ENCODE data around the gene CMTR1. TPM values are rescaled to one million over a fixed set of nuclear protein-coding genes. Genes with fewer than 3 reads are reported as not detected.

The CMTR1 gene
- polyA plus RNA-seq, 1 donor from 2014 or later: 64.1 TPM

DNA sequence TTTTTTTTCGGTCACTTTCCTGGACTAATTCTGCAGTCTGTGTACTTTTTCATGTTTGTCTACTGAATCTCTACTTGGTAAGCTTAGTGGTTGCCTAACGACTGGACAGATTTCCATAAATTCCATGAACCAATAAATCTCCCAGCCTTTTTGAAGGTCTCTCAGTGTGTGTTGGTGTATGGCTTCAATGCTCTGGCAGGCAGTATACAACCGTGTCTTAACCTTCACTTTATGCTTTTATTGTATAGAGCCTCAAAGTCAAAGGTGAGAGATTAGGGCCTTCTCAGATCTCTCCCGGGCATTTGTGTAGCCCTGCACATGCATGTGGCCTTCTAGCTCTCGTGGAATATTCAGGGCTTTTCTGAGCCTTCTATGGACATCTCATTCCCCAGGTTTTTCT is 14.3 kb upstream of the CMTR1 start:
- Histone ChIP-seq H3K36me3 (ENCODE audit: insufficient read depth, low read length) (no peaks in the 10 kb centered on the region), H3K4me2 (ENCODE audit: low read length) (no peak overlapping the region), H3K9me3 (ENCODE audit: low read length) (no peaks in the 10 kb centered on the region), H3F3A (ENCODE audit: insufficient read depth, low read length, poor library complexity, severe bottlenecking) (no peaks in the 10 kb centered on the region), H3K27me3 (ENCODE audit: insufficient read depth, low read depth, low read length) (no peaks in the 10 kb centered on the region), H4K20me1 (ENCODE audit: insufficient read depth) (no peaks in the 10 kb centered on the region), H3K27ac (ENCODE audit: low read length) (no peak overlapping the region), H3K4me3 (ENCODE audit: low read length) (no peak overlapping the region), H3K79me2 (replicated peaks; ENCODE audit: insufficient read depth, low read length) (no peaks in the 10 kb centered on the region), H3K9me2 (ENCODE audit: insufficient read depth, low read length) (no peaks in the 10 kb centered on the region), H2AFZ (ENCODE audit: low read depth, low read length) (no peak overlapping the region), H3K9ac (ENCODE audit: low read length) (no peak overlapping the region)
- TF ChIP-seq TAF1 (IDR thresholded peaks at IDR 0.05; ENCODE audit: low read depth): no peak
- no peak for TF ChIP-seq SMC3 (conservative IDR thresholded peaks at IDR 0.05; ENCODE audit: poor library complexity)
- TF ChIP-seq, protein P1, sequence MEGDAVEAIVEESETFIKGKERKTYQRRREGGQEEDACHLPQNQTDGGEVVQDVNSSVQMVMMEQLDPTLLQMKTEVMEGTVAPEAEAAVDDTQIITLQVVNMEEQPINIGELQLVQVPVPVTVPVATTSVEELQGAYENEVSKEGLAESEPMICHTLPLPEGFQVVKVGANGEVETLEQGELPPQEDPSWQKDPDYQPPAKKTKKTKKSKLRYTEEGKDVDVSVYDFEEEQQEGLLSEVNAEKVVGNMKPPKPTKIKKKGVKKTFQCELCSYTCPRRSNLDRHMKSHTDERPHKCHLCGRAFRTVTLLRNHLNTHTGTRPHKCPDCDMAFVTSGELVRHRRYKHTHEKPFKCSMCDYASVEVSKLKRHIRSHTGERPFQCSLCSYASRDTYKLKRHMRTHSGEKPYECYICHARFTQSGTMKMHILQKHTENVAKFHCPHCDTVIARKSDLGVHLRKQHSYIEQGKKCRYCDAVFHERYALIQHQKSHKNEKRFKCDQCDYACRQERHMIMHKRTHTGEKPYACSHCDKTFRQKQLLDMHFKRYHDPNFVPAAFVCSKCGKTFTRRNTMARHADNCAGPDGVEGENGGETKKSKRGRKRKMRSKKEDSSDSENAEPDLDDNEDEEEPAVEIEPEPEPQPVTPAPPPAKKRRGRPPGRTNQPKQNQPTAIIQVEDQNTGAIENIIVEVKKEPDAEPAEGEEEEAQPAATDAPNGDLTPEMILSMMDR (IDR thresholded peaks at IDR 0.05; ENCODE audit: poor library complexity, severe bottlenecking): no peak
- no peak for TF ChIP-seq RAD21 (conservative IDR thresholded peaks at IDR 0.05)
- TF ChIP-seq, protein P2, sequence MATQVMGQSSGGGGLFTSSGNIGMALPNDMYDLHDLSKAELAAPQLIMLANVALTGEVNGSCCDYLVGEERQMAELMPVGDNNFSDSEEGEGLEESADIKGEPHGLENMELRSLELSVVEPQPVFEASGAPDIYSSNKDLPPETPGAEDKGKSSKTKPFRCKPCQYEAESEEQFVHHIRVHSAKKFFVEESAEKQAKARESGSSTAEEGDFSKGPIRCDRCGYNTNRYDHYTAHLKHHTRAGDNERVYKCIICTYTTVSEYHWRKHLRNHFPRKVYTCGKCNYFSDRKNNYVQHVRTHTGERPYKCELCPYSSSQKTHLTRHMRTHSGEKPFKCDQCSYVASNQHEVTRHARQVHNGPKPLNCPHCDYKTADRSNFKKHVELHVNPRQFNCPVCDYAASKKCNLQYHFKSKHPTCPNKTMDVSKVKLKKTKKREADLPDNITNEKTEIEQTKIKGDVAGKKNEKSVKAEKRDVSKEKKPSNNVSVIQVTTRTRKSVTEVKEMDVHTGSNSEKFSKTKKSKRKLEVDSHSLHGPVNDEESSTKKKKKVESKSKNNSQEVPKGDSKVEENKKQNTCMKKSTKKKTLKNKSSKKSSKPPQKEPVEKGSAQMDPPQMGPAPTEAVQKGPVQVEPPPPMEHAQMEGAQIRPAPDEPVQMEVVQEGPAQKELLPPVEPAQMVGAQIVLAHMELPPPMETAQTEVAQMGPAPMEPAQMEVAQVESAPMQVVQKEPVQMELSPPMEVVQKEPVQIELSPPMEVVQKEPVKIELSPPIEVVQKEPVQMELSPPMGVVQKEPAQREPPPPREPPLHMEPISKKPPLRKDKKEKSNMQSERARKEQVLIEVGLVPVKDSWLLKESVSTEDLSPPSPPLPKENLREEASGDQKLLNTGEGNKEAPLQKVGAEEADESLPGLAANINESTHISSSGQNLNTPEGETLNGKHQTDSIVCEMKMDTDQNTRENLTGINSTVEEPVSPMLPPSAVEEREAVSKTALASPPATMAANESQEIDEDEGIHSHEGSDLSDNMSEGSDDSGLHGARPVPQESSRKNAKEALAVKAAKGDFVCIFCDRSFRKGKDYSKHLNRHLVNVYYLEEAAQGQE (IDR thresholded peaks at IDR 0.05; ENCODE audit: borderline replicate concordance): no peak
- TF ChIP-seq EZH2 (IDR thresholded peaks at IDR 0.05; ENCODE audit: borderline replicate concordance, insufficient read depth, low read length, poor library complexity, severe bottlenecking): no peak
- TF ChIP-seq EP300 (conservative IDR thresholded peaks at IDR 0.05; ENCODE audit: poor library complexity, severe bottlenecking): no peak
- TF ChIP-seq MXI1 (conservative IDR thresholded peaks at IDR 0.05; ENCODE audit: poor library complexity, severe bottlenecking): no peak
- no peak for TF ChIP-seq POLR2AphosphoS5 (IDR thresholded peaks at IDR 0.05)

DNA sequence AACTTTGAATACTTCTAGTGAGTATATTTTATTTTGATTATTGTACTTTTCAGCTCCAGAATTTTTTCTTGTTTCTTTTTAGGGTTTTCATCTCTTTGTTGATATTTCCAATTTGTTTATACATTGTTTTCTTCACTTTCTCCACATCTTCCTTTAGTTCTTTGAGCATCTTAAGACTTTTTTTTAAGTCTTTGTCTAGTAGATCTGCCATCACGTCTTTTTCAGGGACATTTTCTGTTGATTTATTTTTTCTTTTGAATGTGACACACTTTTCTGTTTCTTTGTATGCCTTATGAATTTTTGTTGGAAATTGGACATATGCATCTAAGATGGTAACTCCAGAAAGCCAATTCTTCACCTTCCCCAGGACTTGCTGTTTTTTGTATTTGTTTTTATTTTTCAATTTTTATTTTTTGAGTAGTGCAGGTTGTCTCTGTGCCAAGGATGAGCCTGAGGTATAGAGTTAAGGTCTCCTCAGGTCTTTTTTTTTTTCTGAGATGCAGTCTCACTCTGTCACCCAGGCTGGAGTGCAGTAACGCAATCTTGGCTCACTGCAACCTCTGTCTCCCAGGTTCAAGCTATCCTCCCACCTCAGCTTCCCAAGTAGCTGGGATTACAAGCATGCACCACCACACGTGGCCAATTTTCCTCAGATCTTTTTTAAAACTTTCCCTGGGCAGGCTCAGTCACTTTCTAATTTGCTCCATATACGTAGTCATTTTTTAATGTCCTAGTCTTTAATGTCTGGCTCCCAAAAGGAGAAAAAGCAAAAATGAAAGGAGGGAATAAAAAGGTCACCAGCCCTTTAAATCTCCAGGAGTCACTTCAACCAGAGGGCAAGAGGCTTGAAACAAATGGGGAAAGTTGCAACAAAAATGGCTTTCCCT is 6.7 kb upstream of the CMTR1 start:
- no peak overlapping the region for H2AFZ ChIP-seq (ENCODE audit: low read depth, low read length)

More for the DNA sequence above, 6.7 kb upstream of the CMTR1 start:
- Histone ChIP-seq H3F3A (ENCODE audit: insufficient read depth, low read length, poor library complexity, severe bottlenecking) (no peaks in the 10 kb centered on the region), H3K9me2 (ENCODE audit: insufficient read depth, low read length) (no peaks in the 10 kb centered on the region), H3K9ac (ENCODE audit: low read length) (no peak overlapping the region), H3K27me3 (ENCODE audit: insufficient read depth, low read depth, low read length) (no peaks in the 10 kb centered on the region), H3K4me3 (ENCODE audit: low read length) (no peak overlapping the region), H3K27ac (ENCODE audit: low read length) (no peak overlapping the region), H3K36me3 (ENCODE audit: insufficient read depth, low read length) (no peaks in the 10 kb centered on the region), H3K9me3 (ENCODE audit: low read length) (peaks cover 2% of the 10 kb centered on the region), H3K79me2 (replicated peaks; ENCODE audit: insufficient read depth, low read length) (no peaks in the 10 kb centered on the region), H3K4me2 (ENCODE audit: low read length) (no peak overlapping the region), H4K20me1 (ENCODE audit: insufficient read depth) (no peaks in the 10 kb centered on the region)
- TF ChIP-seq RAD21 (conservative IDR thresholded peaks at IDR 0.05) (no peak), TAF1 (IDR thresholded peaks at IDR 0.05; ENCODE audit: low read depth) (no peak), MXI1 (conservative IDR thresholded peaks at IDR 0.05; ENCODE audit: poor library complexity, severe bottlenecking) (no peak), SMC3 (conservative IDR thresholded peaks at IDR 0.05; ENCODE audit: poor library complexity) (no peak), EZH2 (IDR thresholded peaks at IDR 0.05; ENCODE audit: borderline replicate concordance, insufficient read depth, low read length, poor library complexity, severe bottlenecking) (no peak), POLR2AphosphoS5 (IDR thresholded peaks at IDR 0.05) (no peak), EP300 (conservative IDR thresholded peaks at IDR 0.05; ENCODE audit: poor library complexity, severe bottlenecking) (no peak)
- TF ChIP-seq, protein P1 (IDR thresholded peaks at IDR 0.05; ENCODE audit: poor library complexity, severe bottlenecking): no peak
- TF ChIP-seq, protein P2 (IDR thresholded peaks at IDR 0.05; ENCODE audit: borderline replicate concordance): no peak

All from neural cell (in vitro differentiated cells).